Liver (tissue), 9 donors: ENCODE data around the gene SH3D19. TPM values are rescaled to one million over a fixed set of nuclear protein-coding genes. Genes with fewer than 3 reads are reported as not detected.

Experiments
- DNase-seq: peaks from one replicate; pipeline ENCODE4 v3.0.0-alpha.2; 2017; ENCODE audit warnings: low spot score
- H3K27ac ChIP-seq, 2 donors: one replicate each; pipeline ENCODE4 v1.7.0; 2013; ENCODE audit warnings: inconsistent platforms in 2 of 2, low read length in 2 of 2, control low read depth in 1 of 2, low read depth in 1 of 2, mild to moderate bottlenecking in 1 of 2
- H3K27me3 ChIP-seq, 4 donors: one replicate each; pipeline versions ENCODE4 v1.6.1 to v1.7.0; 2013; ENCODE audit warnings: low read length in 3 of 4, inconsistent platforms in 1 of 4, mild to moderate bottlenecking in 1 of 4, moderate library complexity in 1 of 4; ENCODE audit not compliant: control insufficient read depth in 4 of 4, insufficient read depth in 4 of 4
- H3K36me3 ChIP-seq, 4 donors: one replicate each; pipeline versions ENCODE4 v1.6.1 to v1.7.0; 2013; ENCODE audit warnings: low read length in 3 of 4, mild to moderate bottlenecking in 3 of 4, low read depth in 1 of 4, moderate library complexity in 1 of 4; ENCODE audit not compliant: control insufficient read depth in 4 of 4, insufficient read depth in 3 of 4
- H3K4me1 ChIP-seq, 4 donors: one replicate each; pipeline versions ENCODE4 v1.6.1 to v1.7.0; 2013; ENCODE audit warnings: low read length in 3 of 4, mild to moderate bottlenecking in 3 of 4, moderate library complexity in 1 of 4; ENCODE audit not compliant: control insufficient read depth in 4 of 4, insufficient read depth in 4 of 4
- H3K4me3 ChIP-seq, 3 donors: one replicate each; pipeline versions ENCODE4 v1.6.1 to v1.7.0; 2013; ENCODE audit warnings: low read length in 3 of 3, control low read depth in 1 of 3, low read depth in 1 of 3, mild to moderate bottlenecking in 1 of 3
- H3K9ac ChIP-seq, 2 donors: one replicate each; pipeline ENCODE4 v1.7.0; 2013; ENCODE audit warnings: low read length in 2 of 2, mild to moderate bottlenecking in 2 of 2, moderate library complexity in 2 of 2, control low read depth in 1 of 2, low read depth in 1 of 2
- H3K9me3 ChIP-seq, 4 donors: one replicate each; pipeline versions ENCODE4 v1.6.1 to v1.7.0; 2013; ENCODE audit warnings: low read length in 3 of 4; ENCODE audit not compliant: control insufficient read depth in 4 of 4
- CTCF ChIP-seq: fragments of 150-350 bp; IDR thresholded peaks from 2 replicates; pipeline ENCODE4 v1.5.1; 2017; ENCODE audit warnings: improper control_type of control experiment, low read depth, low read length; ENCODE audit not compliant: missing input control
- EGR1 ChIP-seq, 2 donors: IDR thresholded peaks; 2 replicates each; pipeline ENCODE4 v1.6.1; 2016 to 2018; ENCODE audit warnings: antibody characterized with exemption in 2 of 2, low read depth in 2 of 2
- GABPA ChIP-seq, 2 donors: IDR thresholded peaks in 1 of 2; conservative IDR thresholded peaks in 1 of 2; 2 replicates each; pipeline ENCODE4 v1.6.1; 2016; ENCODE audit warnings: antibody characterized with exemption in 2 of 2, mild to moderate bottlenecking in 1 of 2, moderate library complexity in 1 of 2
- HNF4A ChIP-seq, 2 donors: conservative IDR thresholded peaks; 2 replicates each; pipeline ENCODE4 v1.6.1; 2016; ENCODE audit warnings: antibody characterized with exemption in 2 of 2, mild to moderate bottlenecking in 2 of 2
- HNF4G ChIP-seq: IDR thresholded peaks from 2 replicates; pipeline ENCODE4 v1.6.1; 2016; ENCODE audit warnings: antibody characterized with exemption
- JUND ChIP-seq, 2 donors: IDR thresholded peaks; 2 replicates each; pipeline ENCODE4 v1.6.1; 2016; ENCODE audit warnings: antibody characterized with exemption in 2 of 2
- MAX ChIP-seq: IDR thresholded peaks from 2 replicates; pipeline ENCODE4 v1.6.1; 2016; ENCODE audit warnings: antibody characterized with exemption
- RAD21 ChIP-seq, 2 donors: IDR thresholded peaks; 2 replicates each; pipeline ENCODE4 v1.6.1; 2016; ENCODE audit warnings: antibody characterized with exemption in 2 of 2, mild to moderate bottlenecking in 2 of 2
- REST ChIP-seq: IDR thresholded peaks from 2 replicates; pipeline ENCODE4 v1.6.1; 2016; ENCODE audit warnings: antibody characterized with exemption, mild to moderate bottlenecking
- RXRA ChIP-seq, 2 donors: IDR thresholded peaks; 2 replicates each; pipeline ENCODE4 v1.6.1; 2017 to 2018; ENCODE audit warnings: antibody characterized with exemption in 2 of 2, mild to moderate bottlenecking in 1 of 2
- ZBTB33 ChIP-seq: IDR thresholded peaks from 2 replicates; pipeline ENCODE4 v1.6.1; 2016; ENCODE audit warnings: antibody characterized with exemption
- WGBS: extraction: QIAGEN DNeasy Blood & Tissue Kit; methylation state at CpG from one replicate; pipeline ENCODE4 v1.1.7; 2013; 5-methylcytosine and 5-hydroxymethylcytosine counted together
- polyA plus RNA-seq, 2 donors: library from polyadenylated mRNA; stranded (reverse) in 1 of 2; unstranded in 1 of 2; fragments of 200-250 nt in 1 of 2; fragments of >200 nt in 1 of 2; fragmentation: Nextera tagmentation in 1 of 2; extraction: Ambion mirVana in 1 of 2; gene quantifications; one replicate each; pipeline versions ENCODE4 v1.2.1 to v1.2.3, GENCODE V29; 2013 to 2015
- total RNA-seq, 2 donors: library from RNA; depleted of rRNA; stranded (reverse); fragments of >200 nt; gene quantifications; one replicate each; pipeline ENCODE4 v1.2.3, GENCODE V29; 2014
- donor health status: healthy.
- donor health status: healthy.
- donor health status: healthy.
- donor health status: healthy.
- donor health status: healthy.

The SH3D19 gene
- total and polyA plus RNA-seq, 4 donors: 11.0 to 22.2 (median 17.1) TPM

- Histone ChIP-seq H3K36me3 (no peaks in the 10 kb centered on the region), H3K27ac (no peak overlapping the region), H3K9ac (no peak overlapping the region), H3K9me3 (no peaks in the 10 kb centered on the region), H3K4me3 (no peak overlapping the region), H3K4me1 (peaks cover 0 to 5% (median 0%) of the 10 kb centered on the region in 4 donors), H3K27me3 (no peaks in the 10 kb centered on the region)
- DNase-seq: no peak
- 40% methylated on average over 2 of the region's 2 CpGs for WGBS
- TF ChIP-seq CTCF (no peak), ZBTB33 (no peak), HNF4A (conservative IDR thresholded peaks at IDR 0.05) (peak; percentile 80 to 83), EGR1 (IDR thresholded peaks at IDR 0.05; ENCODE audit: low read depth in 2 of 2) (no peak), GABPA (IDR thresholded peaks at IDR 0.05 in 1 of 2, conservative IDR thresholded peaks at IDR 0.05 in 1 of 2) (no peak), REST (no peak), RXRA (IDR thresholded peaks at IDR 0.05) (peak; percentile 43 to 46), MAX (no peak), JUND (IDR thresholded peaks at IDR 0.05) (no peak), HNF4G (peak; percentile 7), RAD21 (IDR thresholded peaks at IDR 0.05) (peak; percentile 15 to 55)
Measured at GRCh38 chr4:151361126-151361525, 35.7 kb upstream of the SH3D19 start.

- no peak for TF ChIP-seq MAX
- DNase-seq: no peak
- WGBS: 74% methylated on average over 4 of the region's 4 CpGs
- Histone ChIP-seq H3K4me1 (peaks cover 0 to 5% (median 0%) of the 10 kb centered on the region in 4 donors), H3K4me3 (no peak overlapping the region), H3K27me3 (no peaks in the 10 kb centered on the region), H3K9me3 (no peaks in the 10 kb centered on the region), H3K27ac (no peak overlapping the region), H3K36me3 (no peaks in the 10 kb centered on the region), H3K9ac (no peak overlapping the region)
Measured at GRCh38 chr4:151359576-151359975, 34.2 kb upstream of the SH3D19 start.
